Measurements from ENCODE around the gene KHDC3L. TPM values are rescaled to one million over a fixed set of nuclear protein-coding genes. Genes with fewer than 3 reads are reported as not detected.

KHDC3L gene
- total RNA-seq, 1 donor from 2014 or later = not detected

DNA sequence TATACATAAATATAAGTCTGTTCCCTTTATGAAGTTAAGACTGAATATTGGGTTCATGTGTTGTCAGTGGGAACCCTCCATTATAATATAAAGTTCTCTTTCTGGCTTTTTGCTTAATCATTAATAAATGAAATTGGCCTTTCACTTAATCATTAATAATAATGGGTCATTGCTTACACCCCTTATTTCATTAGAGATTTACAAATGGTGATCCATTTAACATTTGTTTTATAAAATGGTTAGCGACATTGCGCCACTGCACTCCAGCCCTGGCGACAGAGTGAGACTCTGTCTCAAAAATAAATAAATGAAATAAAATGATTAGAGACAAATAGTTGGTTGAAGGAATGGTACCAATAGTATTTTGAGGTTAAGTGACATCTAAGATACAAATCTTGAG is 50.6 kb downstream of the KHDC3L start:
- ATAC-seq = no peak
- intact Hi-C loops (cut with micrococcal nuclease) = no loop called here
- no peak for DNase-seq

Other genes with a start within 250 kb of the KHDC3L start
- gene KHDC1L, start 137.2 kb upstream of the KHDC3L start, total RNA-seq = not detected
- 0.79 TPM for gene KHDC1, start 99.5 kb upstream of the KHDC3L start, total RNA-seq
- gene DPPA5, start 8.4 kb upstream of the KHDC3L start, total RNA-seq = not detected
- 0.45 TPM for gene OOEP, start 7.2 kb downstream of the KHDC3L start, total RNA-seq
- 0.52 TPM for gene DDX43, start 32.2 kb downstream of the KHDC3L start, total RNA-seq
- gene CGAS, start 89.6 kb downstream of the KHDC3L start, total RNA-seq = 1.0 TPM
- gene MTO1, start 99.1 kb downstream of the KHDC3L start, total RNA-seq = 28.9 TPM
- gene EEF1A1, start 158.4 kb downstream of the KHDC3L start, total RNA-seq = 1,360 TPM

All from left ventricle myocardium superior (tissue), 1 donor.